Aorta (tissue), 5 donors: Measurements from ENCODE around the gene ZNF862. TPM values are rescaled to one million over a fixed set of nuclear protein-coding genes. Genes with fewer than 3 reads are reported as not detected.

Source experiments
- ATAC-seq: fragments of 200-7000 bp; cut with Tn5 transposase; one replicate; pipeline ENCODE4 v1.9.1; 2022; ENCODE audit warnings: moderate library complexity; ENCODE audit not compliant: low FRiP score
- DNase-seq, 2 donors: peaks; one replicate each; pipeline ENCODE4 v3.0.0-alpha.2; 2020
- H3K27ac ChIP-seq, 2 donors: one replicate each; pipeline ENCODE4 v1.5.1; 2013; ENCODE audit warnings: low read length in 2 of 2, mild to moderate bottlenecking in 2 of 2, moderate library complexity in 2 of 2, control low read depth in 1 of 2, inconsistent platforms in 1 of 2, low read depth in 1 of 2
- H3K27me3 ChIP-seq, 2 donors: one replicate each; pipeline ENCODE4 v1.6.1; 2013; ENCODE audit warnings: control low read depth in 1 of 2, low read length in 1 of 2, mild to moderate bottlenecking in 1 of 2, moderate library complexity in 1 of 2; ENCODE audit not compliant: insufficient read depth in 2 of 2, control insufficient read depth in 1 of 2
- H3K36me3 ChIP-seq, 2 donors: one replicate each; pipeline ENCODE4 v1.6.1; 2013; ENCODE audit warnings: control low read depth in 1 of 2, low read length in 1 of 2, mild to moderate bottlenecking in 1 of 2; ENCODE audit not compliant: insufficient read depth in 2 of 2, control insufficient read depth in 1 of 2
- H3K4me1 ChIP-seq, 2 donors: one replicate each; pipeline ENCODE4 v1.6.1; 2013; ENCODE audit warnings: low read length in 2 of 2, control low read depth in 1 of 2, mild to moderate bottlenecking in 1 of 2, moderate library complexity in 1 of 2; ENCODE audit not compliant: insufficient read depth in 2 of 2, control insufficient read depth in 1 of 2
- H3K4me3 ChIP-seq, 2 donors: one replicate each; pipeline ENCODE4 v1.5.1; 2013; ENCODE audit warnings: low read length in 2 of 2, control low read depth in 1 of 2, mild to moderate bottlenecking in 1 of 2
- H3K9me3 ChIP-seq: one replicate; pipeline ENCODE4 v1.6.1; 2013; ENCODE audit warnings: mild to moderate bottlenecking, low read length; ENCODE audit not compliant: control insufficient read depth
- WGBS, 2 donors: extraction: QIAGEN DNeasy Blood & Tissue Kit; methylation state at CpG; one replicate each; pipeline ENCODE4 v1.1.7; 2013; 5-methylcytosine and 5-hydroxymethylcytosine counted together
- intact Hi-C, 2 donors: fragments of 100-400 bp; cut with DNase I; formaldehyde crosslinking; loops; one replicate each; pipeline versions ENCODE4 v1.14.2 to v1.15.0; 2022
- polyA plus RNA-seq, 2 donors: library from polyadenylated mRNA; stranded (reverse); fragments of 200-250 nt; gene quantifications; one replicate each; pipeline ENCODE4 v1.2.3, GENCODE V29; 2013
- total RNA-seq, 2 donors: library from RNA; stranded (reverse); fragmentation: NEBNext Ultra II Directional; extraction: Animal tissue kit (Norgen Biotek cat#: 25700); gene quantifications; one replicate each; pipeline ENCODE4 v1.2.1, GENCODE V29; 2021
- donor health status: healthy with polysubstance abuse.
- donor health status: Bipolar disorder and iron deficiency.
- donor health status: DM: no; HTN: no; CAD: no.
- donor health status: DM: no; HTN: no; CAD: no.
- donor health status: DM: yes; HTN: yes; CAD: no.

ZNF862 gene
- total and polyA plus RNA-seq, 4 donors: 2.9 to 30.1 (median 11.9) TPM

GRCh38 chr7:149820622-149821190, 17.5 kb upstream of the ZNF862 start:
- no peaks in the 10 kb centered on the region for H3K27me3 ChIP-seq
- no peaks in the 10 kb centered on the region for H3K4me1 ChIP-seq
- H3K4me3 ChIP-seq: no peak overlapping the region
- H3K36me3 ChIP-seq: no peaks in the 10 kb centered on the region
- no peak overlapping the region for H3K27ac ChIP-seq
- no peaks in the 10 kb centered on the region for H3K9me3 ChIP-seq
- ATAC-seq: no peak
- peak; percentile 46 to 68 for DNase-seq
- intact Hi-C loops: no loop called here
- WGBS, 2 donors: 53 to 56% methylated on average over 17 of the region's 17 CpGs

- DNase-seq (peak; percentile 42 to 63), ATAC-seq (no peak)
- Histone ChIP-seq H3K9me3 (no peaks in the 10 kb centered on the region), H3K27ac (no peak overlapping the region), H3K4me3 (no peak overlapping the region), H3K4me1 (no peaks in the 10 kb centered on the region), H3K36me3 (no peaks in the 10 kb centered on the region), H3K27me3 (no peaks in the 10 kb centered on the region)
- WGBS, 2 donors: 88% methylated on average over 25 to 30 of the region's 30 CpGs
- intact Hi-C loops: no loop called here
These were observed 16.7 kb upstream of the ZNF862 start for GRCh38 chr7:149821191-149822148.

- ATAC-seq (no peak), DNase-seq (peak; percentile 29 to 41)
- Histone ChIP-seq H3K27me3 (no peaks in the 10 kb centered on the region), H3K36me3 (no peaks in the 10 kb centered on the region), H3K4me3 (no peak overlapping the region), H3K27ac (no peak overlapping the region), H3K9me3 (no peaks in the 10 kb centered on the region), H3K4me1 (no peaks in the 10 kb centered on the region)
- intact Hi-C loops: no loop called here
- WGBS, 2 donors: 61 to 66% methylated on average over 17 to 22 of the region's 22 CpGs
These were observed 15.7 kb upstream of the ZNF862 start for GRCh38 chr7:149822353-149822943.

GRCh38 chr7:149823191-149823630, 15.0 kb upstream of the ZNF862 start:
- no peaks in the 10 kb centered on the region for H3K9me3 ChIP-seq
- 93 to 96% methylated on average over 8 of the region's 8 CpGs for WGBS, 2 donors
- intact Hi-C loops: no loop called here
- H3K27ac ChIP-seq: no peak overlapping the region
- H3K27me3 ChIP-seq: no peaks in the 10 kb centered on the region
- no peaks in the 10 kb centered on the region for H3K4me1 ChIP-seq
- ATAC-seq (no peak), DNase-seq (peak in 1 of 2 donors; percentile 49)
- no peak overlapping the region for H3K4me3 ChIP-seq
- H3K36me3 ChIP-seq: no peaks in the 10 kb centered on the region

GRCh38 chr7:149823631-149824199, 14.5 kb upstream of the ZNF862 start:
- intact Hi-C loops: no loop called here
- 92 to 94% methylated on average over 8 of the region's 8 CpGs for WGBS, 2 donors
- ATAC-seq: no peak
- no peaks in the 10 kb centered on the region for H3K9me3 ChIP-seq
- DNase-seq: peak; percentile 35 to 50
- H3K4me3 ChIP-seq: no peak overlapping the region
- no peaks in the 10 kb centered on the region for H3K36me3 ChIP-seq
- H3K27me3 ChIP-seq: no peaks in the 10 kb centered on the region
- no peak overlapping the region for H3K27ac ChIP-seq
- no peaks in the 10 kb centered on the region for H3K4me1 ChIP-seq

GRCh38 chr7:149824301-149824741, 13.9 kb upstream of the ZNF862 start:
- Histone ChIP-seq H3K9me3 (no peaks in the 10 kb centered on the region), H3K4me3 (no peak overlapping the region), H3K27me3 (no peaks in the 10 kb centered on the region), H3K27ac (no peak overlapping the region), H3K36me3 (no peaks in the 10 kb centered on the region), H3K4me1 (no peaks in the 10 kb centered on the region)
- WGBS, 2 donors: 92 to 95% methylated on average over 13 of the region's 13 CpGs
- DNase-seq (peak; percentile 39 to 61), ATAC-seq (no peak)
- intact Hi-C loops: no loop called here

- intact Hi-C loops: no loop called here
- peak; percentile 27 to 62 for DNase-seq
- no peak for ATAC-seq
- no peak overlapping the region for H3K4me3 ChIP-seq
- H3K4me1 ChIP-seq: no peaks in the 10 kb centered on the region
- 94 to 95% methylated on average over 19 of the region's 19 CpGs for WGBS, 2 donors
- H3K9me3 ChIP-seq: no peaks in the 10 kb centered on the region
- H3K36me3 ChIP-seq: no peaks in the 10 kb centered on the region
- H3K27me3 ChIP-seq: no peaks in the 10 kb centered on the region
- H3K27ac ChIP-seq: no peak overlapping the region
These were observed 13.2 kb upstream of the ZNF862 start for GRCh38 chr7:149824748-149825566.
